OCI-LY3 (cell line): Measurements from ENCODE around the gene ZNF618.

ENCODE experiments used
- H2AFZ ChIP-seq: fragments of 200-600, 300-600 bp; shearing (Covaris generic); 2 replicates; pipeline ENCODE4 v1.6.0; 2014; ENCODE audit warnings: antibody characterized with exemption, low read depth, low read length
- H3K27ac ChIP-seq: fragments of 200-600, 300-600 bp; sonication (generic); 2 replicates; pipeline ENCODE4 v1.5.1; 2014; ENCODE audit warnings: mild to moderate bottlenecking, low read length, moderate library complexity, mixed read lengths
- H3K27me3 ChIP-seq: fragments of 200-600, 300-600 bp; sonication (generic); 2 replicates; pipeline ENCODE4 v1.6.1; 2014; ENCODE audit warnings: low read depth, low read length, mixed read lengths
- H3K36me3 ChIP-seq: fragments of 200-600, 300-600 bp; sonication (generic); replicated peaks from 2 replicates; pipeline ENCODE3; 2014; ENCODE audit warnings: low read depth, low read length, mixed read lengths
- H3K4me1 ChIP-seq: fragments of 300-600, 200-600 bp; sonication (generic); 2 replicates; pipeline ENCODE4 v1.6.1; 2014; ENCODE audit warnings: low read length, mixed read lengths
- H3K4me2 ChIP-seq: fragments of 200-600, 300-600 bp; sonication (generic); 2 replicates; pipeline ENCODE4 v1.6.1; 2014; ENCODE audit warnings: low read length, mixed read lengths
- H3K4me3 ChIP-seq: fragments of 300-600, 200-600 bp; sonication (generic); 2 replicates; pipeline ENCODE4 v1.5.1; 2014; ENCODE audit warnings: antibody characterized with exemption, mild to moderate bottlenecking, low read length, moderate library complexity
- H3K79me2 ChIP-seq: fragments of 300-600, 200-600 bp; shearing (Covaris generic); 2 replicates; pipeline ENCODE4 v1.6.1; 2014; ENCODE audit warnings: mild to moderate bottlenecking, low read length, mixed read lengths
- H3K9ac ChIP-seq: fragments of 300-600, 200-600 bp; shearing (Covaris generic); 2 replicates; pipeline ENCODE4 v1.6.0; 2014; ENCODE audit warnings: mild to moderate bottlenecking, low read length, moderate library complexity
- H3K9me3 ChIP-seq: fragments of 200-600, 300-600 bp; shearing (Covaris generic); 2 replicates; pipeline ENCODE4 v1.6.1; 2014; ENCODE audit warnings: low read length, mixed read lengths; ENCODE audit not compliant: insufficient read depth
- H4K20me1 ChIP-seq: fragments of 200-600, 300-600 bp; sonication (generic); 2 replicates; pipeline ENCODE4 v1.6.1; 2016; ENCODE audit warnings: low read length, mixed read lengths; ENCODE audit not compliant: insufficient read depth
- EZH2phosphoT487 ChIP-seq: fragments of 200-600 bp; shearing (Covaris generic); IDR thresholded peaks from 2 replicates; pipeline ENCODE4 v1.6.1; 2018; ENCODE audit warnings: antibody characterized with exemption, mixed run types, low read depth
- TF ChIP-seq, protein P1 (sequence below): fragments of 200-600, 300-600 bp; sonication (generic); IDR thresholded peaks from 2 replicates; pipeline ENCODE4 v1.5.1; 2014; ENCODE audit warnings: antibody characterized with exemption, low read length, low read depth

The ZNF618 gene

DNA sequence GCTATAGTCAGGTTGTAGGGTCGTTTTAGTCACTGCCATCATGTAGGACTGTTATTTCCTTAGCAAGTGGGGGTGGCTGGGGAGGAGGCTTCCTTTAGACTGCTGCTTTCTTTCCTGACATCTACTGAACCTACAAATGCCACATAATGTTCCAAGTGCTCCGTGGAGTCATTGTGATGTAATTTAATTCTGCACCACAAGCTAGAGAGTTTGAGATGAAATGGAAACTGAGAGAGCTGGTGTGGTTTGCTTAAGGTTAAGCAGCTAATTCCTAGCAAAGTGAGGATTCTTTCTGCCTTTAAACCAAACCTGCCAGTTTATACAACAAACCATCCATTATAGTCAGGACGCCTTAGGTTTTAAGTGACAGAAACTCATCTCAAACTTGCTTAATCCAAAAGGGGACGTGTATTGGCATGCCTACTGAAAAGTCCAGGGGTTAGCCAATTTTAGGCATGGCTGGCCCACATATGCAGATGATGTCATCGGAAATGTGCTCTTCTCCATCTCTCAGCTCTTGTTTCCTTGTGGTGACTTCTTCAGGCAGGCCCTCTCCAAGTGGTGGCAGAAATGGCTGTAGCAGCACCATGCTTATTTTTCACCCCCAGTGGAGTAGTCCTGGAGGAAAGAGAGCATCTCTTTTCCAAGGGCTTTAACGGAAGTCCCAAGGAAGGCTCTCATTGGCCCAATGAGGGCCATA lies 30.5 kb downstream of the ZNF618 start:
- Histone ChIP-seq H3K4me3 (no peak overlapping the region), H2AFZ (no peak overlapping the region), H3K9me3 (no peaks in the 10 kb centered on the region), H3K4me2 (no peak overlapping the region), H4K20me1 (no peaks in the 10 kb centered on the region), H3K9ac (no peak overlapping the region), H3K36me3 (no peaks in the 10 kb centered on the region), H3K27ac (no peak overlapping the region), H3K4me1 (no peaks in the 10 kb centered on the region), H3K79me2 (no peaks in the 10 kb centered on the region), H3K27me3 (peaks cover 35% of the 10 kb centered on the region; the same call in 1 of the 2 replicates)
- TF ChIP-seq, protein P1, sequence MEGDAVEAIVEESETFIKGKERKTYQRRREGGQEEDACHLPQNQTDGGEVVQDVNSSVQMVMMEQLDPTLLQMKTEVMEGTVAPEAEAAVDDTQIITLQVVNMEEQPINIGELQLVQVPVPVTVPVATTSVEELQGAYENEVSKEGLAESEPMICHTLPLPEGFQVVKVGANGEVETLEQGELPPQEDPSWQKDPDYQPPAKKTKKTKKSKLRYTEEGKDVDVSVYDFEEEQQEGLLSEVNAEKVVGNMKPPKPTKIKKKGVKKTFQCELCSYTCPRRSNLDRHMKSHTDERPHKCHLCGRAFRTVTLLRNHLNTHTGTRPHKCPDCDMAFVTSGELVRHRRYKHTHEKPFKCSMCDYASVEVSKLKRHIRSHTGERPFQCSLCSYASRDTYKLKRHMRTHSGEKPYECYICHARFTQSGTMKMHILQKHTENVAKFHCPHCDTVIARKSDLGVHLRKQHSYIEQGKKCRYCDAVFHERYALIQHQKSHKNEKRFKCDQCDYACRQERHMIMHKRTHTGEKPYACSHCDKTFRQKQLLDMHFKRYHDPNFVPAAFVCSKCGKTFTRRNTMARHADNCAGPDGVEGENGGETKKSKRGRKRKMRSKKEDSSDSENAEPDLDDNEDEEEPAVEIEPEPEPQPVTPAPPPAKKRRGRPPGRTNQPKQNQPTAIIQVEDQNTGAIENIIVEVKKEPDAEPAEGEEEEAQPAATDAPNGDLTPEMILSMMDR: no peak
- TF ChIP-seq EZH2phosphoT487: no peak

DNA sequence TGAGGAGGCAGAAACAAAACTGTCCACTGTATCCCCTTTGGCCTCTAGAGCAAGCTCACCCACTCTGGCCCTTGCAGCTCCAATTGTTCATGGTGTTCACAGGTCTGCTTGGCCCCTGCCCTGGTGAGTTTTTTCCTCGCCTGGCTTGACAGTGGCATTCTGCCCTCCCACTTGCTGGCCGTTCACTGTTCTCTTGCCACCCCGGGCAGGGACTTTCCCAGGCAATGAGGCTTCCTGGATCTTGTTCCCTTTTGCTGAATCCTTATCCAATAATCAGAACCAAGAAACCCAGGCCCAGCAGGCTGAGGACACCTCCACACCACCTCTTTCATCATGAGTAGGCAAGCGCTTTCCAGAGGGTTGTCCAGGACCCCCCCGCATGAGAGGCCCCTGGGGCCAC lies 31.2 kb downstream of the ZNF618 start:
- Histone ChIP-seq H3K79me2 (no peaks in the 10 kb centered on the region), H3K27ac (no peak overlapping the region), H3K4me2 (no peak overlapping the region), H3K9ac (no peak overlapping the region), H3K4me3 (no peak overlapping the region), H2AFZ (no peak overlapping the region), H3K27me3 (peaks cover 35% of the 10 kb centered on the region; the same call in 1 of the 2 replicates), H4K20me1 (no peaks in the 10 kb centered on the region), H3K4me1 (no peaks in the 10 kb centered on the region), H3K36me3 (no peaks in the 10 kb centered on the region), H3K9me3 (no peaks in the 10 kb centered on the region)
- TF ChIP-seq, protein P1: no peak
- no peak for TF ChIP-seq EZH2phosphoT487

DNA sequence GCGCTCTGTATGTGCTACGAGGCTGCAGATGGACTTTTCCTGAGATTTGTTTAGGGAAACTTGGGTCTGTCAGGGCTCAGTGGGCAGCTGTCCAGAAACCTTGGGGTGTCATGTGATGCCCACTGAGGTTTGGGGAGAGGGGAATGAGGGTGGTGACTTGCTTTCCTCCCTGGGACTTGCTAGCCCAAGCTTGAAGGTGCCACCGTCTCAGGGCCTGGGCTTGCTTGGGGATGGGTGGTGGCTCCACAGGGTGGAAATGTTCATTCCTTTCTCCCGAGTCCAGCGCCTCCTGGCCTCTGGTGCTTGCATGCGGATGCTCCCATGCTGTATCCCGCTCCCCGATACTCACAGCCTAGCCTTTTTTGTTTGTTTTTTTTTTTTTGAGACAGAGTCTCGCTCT lies 33.3 kb downstream of the ZNF618 start:
- Histone ChIP-seq H3K4me3 (no peak overlapping the region), H3K9me3 (no peaks in the 10 kb centered on the region), H3K9ac (no peak overlapping the region), H3K27ac (no peak overlapping the region), H2AFZ (no peak overlapping the region), H3K4me1 (no peaks in the 10 kb centered on the region), H3K4me2 (no peak overlapping the region), H4K20me1 (no peaks in the 10 kb centered on the region), H3K36me3 (no peaks in the 10 kb centered on the region), H3K79me2 (no peaks in the 10 kb centered on the region), H3K27me3 (peaks cover 23% of the 10 kb centered on the region; the same call in 1 of the 2 replicates)
- TF ChIP-seq, protein P1: no peak
- no peak for TF ChIP-seq EZH2phosphoT487

DNA sequence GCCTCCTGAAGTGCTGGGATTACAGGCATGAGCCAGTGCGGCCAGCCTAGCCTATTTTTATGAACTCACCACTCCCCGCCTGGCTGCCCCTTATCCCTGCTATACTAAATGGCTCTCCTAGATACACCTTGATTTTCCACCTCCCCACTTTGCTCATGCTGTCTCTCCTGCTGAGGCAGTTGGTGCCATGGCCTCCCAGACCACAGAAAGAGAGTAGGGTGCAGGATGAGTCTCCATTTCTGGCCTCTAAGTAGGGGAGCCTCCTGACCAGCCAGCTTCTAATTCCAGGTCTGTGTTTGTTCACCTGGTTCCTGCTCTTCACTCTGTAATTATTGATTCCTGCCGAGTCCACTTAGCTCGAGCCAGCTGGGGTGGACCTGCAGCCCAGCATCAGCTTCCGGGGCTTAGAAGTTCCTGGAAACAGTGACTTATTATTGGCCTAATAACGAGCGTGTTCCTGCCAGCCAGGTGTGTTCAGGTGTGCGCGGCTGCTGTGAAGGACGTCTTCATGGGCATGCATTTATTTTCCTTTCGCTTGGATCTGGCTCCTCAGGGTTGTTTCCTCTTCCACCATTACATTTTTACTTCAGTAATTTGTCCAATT lies 34.0 kb downstream of the ZNF618 start:
- H3K79me2 ChIP-seq: no peaks in the 10 kb centered on the region
- no peaks in the 10 kb centered on the region for H3K4me1 ChIP-seq
- no peaks in the 10 kb centered on the region for H4K20me1 ChIP-seq
- peaks cover 18% of the 10 kb centered on the region; the same call in 1 of the 2 replicates for H3K27me3 ChIP-seq
- TF ChIP-seq, protein P1: no peak
- no peak for TF ChIP-seq EZH2phosphoT487
- H3K4me3 ChIP-seq: no peak overlapping the region
- no peak overlapping the region for H3K27ac ChIP-seq
- no peak overlapping the region for H3K4me2 ChIP-seq
- H3K9ac ChIP-seq: no peak overlapping the region
- H3K9me3 ChIP-seq: no peaks in the 10 kb centered on the region
- no peak overlapping the region for H2AFZ ChIP-seq
- H3K36me3 ChIP-seq: no peaks in the 10 kb centered on the region
